Right lobe of liver (tissue), 6 donors: ENCODE results near the gene ADIRF. TPM values are rescaled to one million over a fixed set of nuclear protein-coding genes. Genes with fewer than 3 reads are reported as not detected.
"Not testable (repeated sequence)": the region's sequence is repeated elsewhere in the genome, so short reads cannot be mapped to it uniquely, and the experiment has no call there.

Experiments
- ATAC-seq, 4 donors: fragments of 200-7000 bp; cut with Tn5 transposase; one replicate each; pipeline ENCODE4 v1.9.1; 2020; ENCODE audit warnings: mild to moderate bottlenecking in 4 of 4, moderate library complexity in 4 of 4
- DNase-seq, 3 donors: peaks; one replicate each; pipeline ENCODE4 v3.0.0-alpha.2; 2020
- H3K27ac ChIP-seq, 3 donors: fragments of 200-600 bp; one replicate each; pipeline ENCODE4 v1.8.0; 2022
- H3K27me3 ChIP-seq, 2 donors: fragments of 200-600 bp; one replicate each; pipeline ENCODE4 v1.8.0; 2022
- H3K36me3 ChIP-seq, 4 donors: fragments of 200-600 bp; sonication (generic) in 1 of 4; one replicate each; pipeline versions ENCODE4 v1.5.1 to v1.8.0; 2017 to 2022; ENCODE audit warnings: control low read depth in 1 of 4
- H3K4me1 ChIP-seq, 4 donors: fragments of 200-600 bp; sonication (generic) in 1 of 4; one replicate each; pipeline versions ENCODE4 v1.5.1 to v1.8.0; 2017 to 2022; ENCODE audit warnings: control low read depth in 1 of 4
- H3K4me3 ChIP-seq, 3 donors: fragments of 200-600 bp; one replicate each; pipeline ENCODE4 v1.8.0; 2022
- H3K9me3 ChIP-seq, 4 donors: fragments of 200-600 bp; sonication (generic) in 1 of 4; one replicate each; pipeline versions ENCODE4 v1.5.1 to v1.8.0; 2017 to 2022; ENCODE audit warnings: control low read depth in 1 of 4
- POLR2A ChIP-seq: fragments of 450-650 bp; IDR thresholded peaks from one replicate; pipeline ENCODE4 v1.6.1; 2017; ENCODE audit warnings: antibody characterized with exemption, mild to moderate bottlenecking
- WGBS: methylation state at CpG from one replicate; pipeline ENCODE4 v1.1.6; 2018; ENCODE audit warnings: low coverage, low lambda C conversion rate; ENCODE audit not compliant: insufficient coverage; ENCODE audit errors: missing lambda C conversion rate; 5-methylcytosine and 5-hydroxymethylcytosine counted together
- intact Hi-C, 2 donors: fragments of 100-400 bp; cut with DNase I; formaldehyde crosslinking; loops; one replicate each; pipeline versions ENCODE4 v1.11.2 to v1.14.1; 2022
- total RNA-seq, 6 experiments: library from RNA; depleted of rRNA in 2 of 6; stranded (reverse); fragments of >200 nt in 2 of 6; fragmentation: NEBNext Ultra II Directional in 3 of 6; extraction: Animal tissue kit (Norgen Biotek cat#: 25700) in 3 of 6; gene quantifications; one replicate each; pipeline versions ENCODE4 v1.1.0 to v1.2.4, GENCODE V29; 2016 to 2023
- TF ChIP-seq, protein P1 (sequence below), 4 donors: fragments of 200-600 bp in 3 of 4; fragments of 450-650 bp in 1 of 4; IDR thresholded peaks; one replicate each; pipeline versions ENCODE4 v1.5.1 to v1.8.0; 2016 to 2022; ENCODE audit warnings: antibody characterized with exemption in 4 of 4, mild to moderate bottlenecking in 2 of 4
- donor health status: DM: no; HTN: yes; CAD: no.
- donor health status: DM: no; HTN: no; CAD: no.
- donor health status: DM: no; HTN: no; CAD: no.
- donor health status: DM: no; HTN: yes; CAD: no.
- donor health status: DM: no; HTN: yes; CAD: no.

Gene ADIRF
- total RNA-seq, 6 experiments from 2014 or later = 11.1 to 77.6 (median 28.6) TPM

DNA sequence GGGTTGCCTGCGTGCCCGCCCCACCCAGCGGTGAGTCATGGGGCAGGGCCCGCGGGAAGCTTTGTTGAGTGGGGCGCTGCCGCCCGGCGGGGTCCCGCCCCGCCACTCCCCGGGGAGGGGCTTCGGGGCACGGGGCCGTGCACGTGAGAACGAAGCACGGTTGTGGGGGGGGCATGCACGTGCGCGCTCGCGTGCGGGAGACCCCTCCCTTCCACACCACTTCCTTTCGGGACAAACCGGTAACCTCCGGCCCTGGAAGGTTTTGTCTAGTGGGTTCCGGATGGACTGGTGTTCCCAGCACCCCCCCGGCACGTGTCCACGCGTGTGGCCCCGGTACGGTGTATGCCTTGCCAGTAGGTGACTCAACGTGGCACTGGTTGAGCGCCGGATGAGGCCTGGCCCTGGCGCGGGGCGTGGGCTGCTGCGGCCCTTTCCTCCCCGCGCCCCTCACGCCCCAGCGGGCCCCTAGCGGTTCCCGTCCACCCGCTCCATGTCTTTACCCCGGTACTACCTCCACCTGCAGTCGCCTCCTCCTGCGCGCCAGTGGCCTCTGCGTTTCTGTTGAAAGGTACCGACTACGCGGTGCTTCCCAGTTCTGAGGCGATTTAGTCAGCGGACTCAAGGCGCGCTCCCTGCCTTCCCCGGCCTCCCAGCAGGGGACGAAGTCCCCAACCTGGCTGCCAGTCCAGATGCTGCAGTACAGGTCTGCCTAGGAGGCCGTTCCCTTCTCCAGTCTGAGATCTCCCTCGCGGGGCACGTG is 3.1 kb downstream of the ADIRF start:
- TF ChIP-seq, protein P1, sequence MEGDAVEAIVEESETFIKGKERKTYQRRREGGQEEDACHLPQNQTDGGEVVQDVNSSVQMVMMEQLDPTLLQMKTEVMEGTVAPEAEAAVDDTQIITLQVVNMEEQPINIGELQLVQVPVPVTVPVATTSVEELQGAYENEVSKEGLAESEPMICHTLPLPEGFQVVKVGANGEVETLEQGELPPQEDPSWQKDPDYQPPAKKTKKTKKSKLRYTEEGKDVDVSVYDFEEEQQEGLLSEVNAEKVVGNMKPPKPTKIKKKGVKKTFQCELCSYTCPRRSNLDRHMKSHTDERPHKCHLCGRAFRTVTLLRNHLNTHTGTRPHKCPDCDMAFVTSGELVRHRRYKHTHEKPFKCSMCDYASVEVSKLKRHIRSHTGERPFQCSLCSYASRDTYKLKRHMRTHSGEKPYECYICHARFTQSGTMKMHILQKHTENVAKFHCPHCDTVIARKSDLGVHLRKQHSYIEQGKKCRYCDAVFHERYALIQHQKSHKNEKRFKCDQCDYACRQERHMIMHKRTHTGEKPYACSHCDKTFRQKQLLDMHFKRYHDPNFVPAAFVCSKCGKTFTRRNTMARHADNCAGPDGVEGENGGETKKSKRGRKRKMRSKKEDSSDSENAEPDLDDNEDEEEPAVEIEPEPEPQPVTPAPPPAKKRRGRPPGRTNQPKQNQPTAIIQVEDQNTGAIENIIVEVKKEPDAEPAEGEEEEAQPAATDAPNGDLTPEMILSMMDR (IDR thresholded peaks at IDR 0.05) = no peak
- TF ChIP-seq POLR2A = no peak
- Histone ChIP-seq H3K36me3 (no peaks in the 10 kb centered on the region), H3K4me3 (peak overlapping the region; percentile 30 to 48 (median 43)), H3K27ac (peak overlapping the region; percentile 58 to 74 (median 63)), H3K9me3 (no peaks in the 10 kb centered on the region), H3K4me1 (peaks cover 0 to 15% (median 0%) of the 10 kb centered on the region in 4 donors), H3K27me3 (no peaks in the 10 kb centered on the region)
- 43% methylated on average over 9 of the region's 66 CpGs for WGBS
- intact Hi-C loops = no loop called here
- peak; percentile 76 to 83 (median 78) for ATAC-seq
- peak; percentile 73 to 81 (median 80) for DNase-seq

DNA sequence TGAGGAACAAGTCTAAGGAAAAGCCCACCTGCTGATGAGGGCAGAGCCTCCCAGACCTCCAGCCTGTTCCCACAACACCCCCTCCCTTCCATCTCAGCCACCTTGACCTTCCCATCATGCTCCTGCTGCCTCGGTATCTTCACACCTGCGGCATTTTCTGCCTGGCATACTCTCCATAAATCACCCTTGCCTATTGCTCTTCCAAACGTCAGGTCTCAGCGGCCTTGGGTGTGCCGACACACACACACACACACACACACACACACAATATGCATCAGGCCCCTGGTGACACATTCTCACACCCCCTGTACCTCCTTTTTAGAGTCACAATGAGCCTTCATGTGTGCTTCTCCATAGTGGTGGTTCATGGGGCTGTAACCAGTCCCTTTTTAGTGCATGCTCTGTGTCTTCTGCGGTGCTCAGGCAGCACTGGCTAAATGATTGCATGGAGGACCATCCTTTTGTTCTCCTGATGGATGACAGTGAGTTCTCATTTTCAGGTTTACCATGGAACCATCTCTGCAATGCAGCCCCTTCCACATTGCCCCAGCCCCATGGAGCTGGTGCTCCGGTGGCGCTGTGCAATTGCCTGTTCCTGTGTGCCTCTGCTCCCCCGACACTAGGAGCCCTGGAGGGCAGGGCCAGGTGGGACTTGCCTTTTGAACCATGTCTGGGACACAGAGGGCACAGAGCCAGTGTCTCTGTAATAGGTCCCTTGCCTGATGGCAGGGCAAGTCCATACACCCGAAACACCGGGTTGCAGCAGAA is 4.5 kb downstream of the ADIRF start:
- H3K27ac ChIP-seq = no peak overlapping the region
- 95% methylated on average over 6 of the region's 11 CpGs for WGBS

DNA sequence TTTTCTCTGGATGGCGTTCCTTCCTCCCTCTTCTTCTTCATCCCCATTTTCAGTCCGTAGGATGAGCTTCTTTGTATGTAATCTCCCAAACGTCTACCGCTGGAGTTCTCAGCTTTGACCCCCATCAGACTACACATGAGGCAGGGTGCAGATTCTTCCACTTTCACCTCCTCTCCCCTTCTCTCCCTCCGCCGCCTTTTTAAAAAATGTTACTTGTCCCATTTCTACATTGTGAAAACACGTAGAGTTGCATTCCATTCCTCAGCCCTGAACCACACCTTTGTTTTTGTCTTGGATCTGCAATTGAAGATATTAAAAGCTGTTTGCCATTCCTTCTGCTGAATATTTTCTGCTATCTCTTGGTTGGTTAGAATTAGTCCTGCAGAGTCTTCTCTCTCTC is 6.2 kb downstream of the ADIRF start:
- Histone ChIP-seq H3K4me3 (no peak overlapping the region), H3K27ac (no peak overlapping the region), H3K9me3 (no peaks in the 10 kb centered on the region), H3K4me1 (no peaks in the 10 kb centered on the region), H3K36me3 (no peaks in the 10 kb centered on the region), H3K27me3 (no peaks in the 10 kb centered on the region)
- no peak for DNase-seq
- TF ChIP-seq POLR2A = no peak
- TF ChIP-seq, protein P1 (IDR thresholded peaks at IDR 0.05) = no peak
- WGBS = 82% methylated on average over 7 of the region's 7 CpGs
- no peak for ATAC-seq
- intact Hi-C loops = no loop called here

More for the DNA sequence above, 4.5 kb downstream of the ADIRF start:
- TF ChIP-seq, protein P1 (IDR thresholded peaks at IDR 0.05) = no peak
- H3K9me3 ChIP-seq = no peaks in the 10 kb centered on the region
- no peak overlapping the region for H3K4me3 ChIP-seq
- peaks cover 0 to 12% (median 0%) of the 10 kb centered on the region in 4 donors for H3K4me1 ChIP-seq
- intact Hi-C loops = no loop called here
- H3K27me3 ChIP-seq = no peaks in the 10 kb centered on the region
- H3K36me3 ChIP-seq = no peaks in the 10 kb centered on the region
- ATAC-seq = no peak
- no peak for DNase-seq

DNA sequence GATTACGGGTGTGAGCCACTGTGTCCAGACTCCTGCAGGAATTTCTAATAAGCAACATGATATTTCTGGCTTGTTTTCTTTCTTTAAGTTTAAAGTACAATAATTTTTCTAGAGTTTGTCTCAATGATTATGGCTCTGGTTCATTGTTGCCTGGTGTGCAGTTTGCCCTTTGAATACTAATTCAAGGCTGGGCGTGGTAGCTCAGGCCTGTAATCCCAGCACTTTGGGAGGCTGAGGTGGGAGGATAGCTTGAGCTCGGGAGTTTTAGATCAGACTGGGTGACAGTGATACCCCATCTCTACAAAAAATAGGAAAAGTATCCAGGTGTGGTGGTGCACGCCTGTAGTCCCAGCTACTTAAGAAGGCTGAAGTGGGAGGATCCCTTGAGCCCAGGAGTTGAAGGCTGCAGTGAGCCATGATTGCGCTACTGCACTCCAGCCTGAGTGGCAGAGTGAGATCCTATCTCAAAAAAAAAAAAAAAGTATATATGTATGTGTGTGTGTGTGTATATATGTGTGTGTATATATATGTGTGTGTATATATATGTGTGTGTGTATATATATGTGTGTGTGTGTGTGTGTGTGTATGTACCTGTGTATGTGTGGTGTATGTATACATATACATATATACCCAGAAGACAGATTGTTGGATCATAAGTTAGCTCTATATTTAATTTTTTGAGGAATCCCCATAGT is 8.2 kb downstream of the ADIRF start:
- intact Hi-C loops = no loop called here
- Histone ChIP-seq H3K36me3 (no peaks in the 10 kb centered on the region), H3K27me3 (no peaks in the 10 kb centered on the region), H3K9me3 (no peaks in the 10 kb centered on the region), H3K4me3 (no peak overlapping the region), H3K27ac (no peak overlapping the region), H3K4me1 (no peaks in the 10 kb centered on the region)
- WGBS = 98% methylated on average over 5 of the region's 5 CpGs
- TF ChIP-seq, protein P1 (IDR thresholded peaks at IDR 0.05) = no peak
- TF ChIP-seq POLR2A = no peak
- ATAC-seq = no peak
- no peak for DNase-seq

DNA sequence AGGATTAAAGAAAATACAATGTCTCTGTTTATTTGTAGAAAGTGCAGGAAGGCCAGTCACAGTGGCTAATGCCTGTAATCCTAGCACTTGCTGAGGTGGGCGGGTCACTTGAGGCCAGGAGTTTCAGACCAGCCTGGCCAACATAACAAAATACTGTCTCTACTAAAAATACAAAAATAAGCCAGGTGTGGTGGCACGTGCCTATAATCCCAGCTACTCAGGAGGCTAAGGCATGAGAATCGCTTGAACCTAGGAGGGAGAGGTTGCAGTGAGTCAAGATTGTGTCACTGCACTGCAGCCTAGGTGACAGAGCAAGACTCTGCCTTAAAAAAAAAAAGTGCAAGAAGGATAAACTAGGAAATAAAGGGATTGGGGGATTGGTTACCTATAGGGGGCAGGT is 10.2 kb downstream of the ADIRF start:
- H3K9me3 ChIP-seq, H3K4me3 ChIP-seq, H3K27me3 ChIP-seq, H3K4me1 ChIP-seq, H3K36me3 ChIP-seq, intact Hi-C loops, DNase-seq, ATAC-seq, H3K27ac ChIP-seq: not testable (repeated sequence)
- WGBS = 92% methylated on average over 3 of the region's 3 CpGs
